Ishikawa (cell line): ENCODE measurements around the gene ATF6.

ENCODE experiments used
- CREB1 ChIP-seq: IDR thresholded peaks from 2 replicates; pipeline ENCODE4 v1.6.1; 2012; ENCODE audit warnings: low read depth
- EP300 ChIP-seq: IDR thresholded peaks from 2 replicates; pipeline ENCODE4 v1.6.1; 2012; ENCODE audit warnings: borderline replicate concordance

DNA sequence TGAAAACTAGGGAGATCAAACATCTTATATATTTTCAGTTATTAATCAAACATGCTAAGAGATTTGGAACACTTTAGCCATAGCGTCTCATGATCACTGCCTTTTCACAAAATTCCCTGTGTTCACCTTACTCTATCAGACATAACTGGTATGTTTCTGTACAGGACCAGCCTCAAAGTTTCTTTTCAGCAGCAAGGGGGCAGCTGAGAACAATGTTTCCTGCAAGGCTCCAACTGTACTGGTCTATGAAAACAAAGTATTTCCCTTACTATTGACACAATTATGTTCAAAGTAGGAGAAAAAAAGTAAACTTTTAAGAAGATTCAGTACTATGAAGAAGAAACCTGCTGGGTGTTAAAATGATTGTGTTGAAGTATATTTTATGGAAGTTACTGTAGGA is 98.5 kb downstream of the ATF6 start:
- TF ChIP-seq CREB1 (no peak), EP300 (no peak)
